Measurements from ENCODE around the gene ITLN1. TPM values are rescaled to one million over a fixed set of nuclear protein-coding genes. Genes with fewer than 3 reads are reported as not detected.
"Not testable (repeated sequence)": the region's sequence is repeated elsewhere in the genome, so short reads cannot be mapped to it uniquely, and the experiment has no call there.

ITLN1 gene
- total RNA-seq, 2 experiments from 2014 or later = not detected

DNA sequence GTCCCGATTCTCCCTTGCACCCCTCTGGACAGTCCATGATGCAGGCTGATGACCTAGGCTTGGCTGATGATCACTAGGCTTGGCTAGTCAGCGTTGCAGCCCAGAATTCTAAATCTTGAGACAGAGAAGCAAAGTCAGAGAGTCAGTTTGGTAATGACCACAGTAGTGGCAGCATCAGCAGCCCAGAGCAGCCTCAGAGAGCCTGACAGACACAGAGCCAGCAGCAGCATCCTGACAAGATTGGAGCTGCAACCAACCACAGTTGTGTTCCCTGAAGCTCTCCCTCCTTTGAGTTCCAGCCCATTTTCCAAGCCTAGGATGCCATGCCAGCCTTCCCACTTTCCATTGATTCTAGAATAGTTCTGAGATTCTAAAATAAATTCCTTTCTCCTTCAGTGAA lies 16.8 kb upstream of the ITLN1 start:
- ChIA-PET POLR2A (no interaction called here), CTCF (no interaction called here)
- no peaks in the 10 kb centered on the region for H3K9me3 Mint-ChIP-seq
- H3K36me3 ChIP-seq (ENCODE audit: insufficient read depth, low read length) = no peaks in the 10 kb centered on the region
- no peaks in the 10 kb centered on the region for H3K4me1 Mint-ChIP-seq (ENCODE audit: low read depth)
- no peak overlapping the region for H3K4me3 Mint-ChIP-seq
- TF ChIP-seq, protein P1, sequence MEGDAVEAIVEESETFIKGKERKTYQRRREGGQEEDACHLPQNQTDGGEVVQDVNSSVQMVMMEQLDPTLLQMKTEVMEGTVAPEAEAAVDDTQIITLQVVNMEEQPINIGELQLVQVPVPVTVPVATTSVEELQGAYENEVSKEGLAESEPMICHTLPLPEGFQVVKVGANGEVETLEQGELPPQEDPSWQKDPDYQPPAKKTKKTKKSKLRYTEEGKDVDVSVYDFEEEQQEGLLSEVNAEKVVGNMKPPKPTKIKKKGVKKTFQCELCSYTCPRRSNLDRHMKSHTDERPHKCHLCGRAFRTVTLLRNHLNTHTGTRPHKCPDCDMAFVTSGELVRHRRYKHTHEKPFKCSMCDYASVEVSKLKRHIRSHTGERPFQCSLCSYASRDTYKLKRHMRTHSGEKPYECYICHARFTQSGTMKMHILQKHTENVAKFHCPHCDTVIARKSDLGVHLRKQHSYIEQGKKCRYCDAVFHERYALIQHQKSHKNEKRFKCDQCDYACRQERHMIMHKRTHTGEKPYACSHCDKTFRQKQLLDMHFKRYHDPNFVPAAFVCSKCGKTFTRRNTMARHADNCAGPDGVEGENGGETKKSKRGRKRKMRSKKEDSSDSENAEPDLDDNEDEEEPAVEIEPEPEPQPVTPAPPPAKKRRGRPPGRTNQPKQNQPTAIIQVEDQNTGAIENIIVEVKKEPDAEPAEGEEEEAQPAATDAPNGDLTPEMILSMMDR (IDR thresholded peaks at IDR 0.05) = no peak
- H3K4me1 ChIP-seq (ENCODE audit: insufficient read depth, low read length) = no peaks in the 10 kb centered on the region
- intact Hi-C loops (cut with DNase I, micrococcal nuclease) = no loop called here
- H3K27me3 Mint-ChIP-seq = no peaks in the 10 kb centered on the region
- H3K27ac ChIP-seq (ENCODE audit: low read depth in 1 of 2, low read length in 2 of 2) = no peak overlapping the region
- H3K27me3 ChIP-seq (ENCODE audit: control insufficient read depth in 1 of 2, insufficient read depth in 2 of 2, low read length in 2 of 2) = no peaks in the 10 kb centered on the region
- DNase-seq (no peak), ATAC-seq (ENCODE audit: poor library complexity) (no peak)
- no peaks in the 10 kb centered on the region for H3K36me3 Mint-ChIP-seq (ENCODE audit: low read depth)
- no peak overlapping the region for H3K27ac Mint-ChIP-seq
- no peaks in the 10 kb centered on the region for H3K9me3 ChIP-seq (ENCODE audit: control insufficient read depth in 1 of 2, insufficient read depth in 1 of 2, low read length in 2 of 2)
- H3K4me3 ChIP-seq (ENCODE audit: low read length) = no peak overlapping the region

- ATAC-seq (ENCODE audit: poor library complexity); H3K9me3 Mint-ChIP-seq; POLR2A ChIA-PET; CTCF ChIA-PET; H3K36me3 Mint-ChIP-seq (ENCODE audit: low read depth); H3K4me3 ChIP-seq (ENCODE audit: low read length); H3K27me3 ChIP-seq (ENCODE audit: control insufficient read depth in 1 of 2, insufficient read depth in 2 of 2, low read length in 2 of 2); H3K4me1 ChIP-seq (ENCODE audit: insufficient read depth, low read length); H3K4me3 Mint-ChIP-seq; intact Hi-C loops (cut with DNase I, micrococcal nuclease); H3K27me3 Mint-ChIP-seq; H3K4me1 Mint-ChIP-seq (ENCODE audit: low read depth); H3K36me3 ChIP-seq (ENCODE audit: insufficient read depth, low read length); H3K27ac Mint-ChIP-seq; H3K9me3 ChIP-seq (ENCODE audit: control insufficient read depth in 1 of 2, insufficient read depth in 1 of 2, low read length in 2 of 2); DNase-seq; H3K27ac ChIP-seq (ENCODE audit: low read depth in 1 of 2, low read length in 2 of 2): not testable (repeated sequence)
Observed at GRCh38 chr1:160900683-160901082, 15.7 kb upstream of the ITLN1 start.

GRCh38 chr1:160894368-160895135 lies 9.6 kb upstream of the ITLN1 start:
- H3K27me3 ChIP-seq (ENCODE audit: control insufficient read depth in 1 of 2, insufficient read depth in 2 of 2, low read length in 2 of 2); H3K36me3 Mint-ChIP-seq (ENCODE audit: low read depth); ATAC-seq (ENCODE audit: poor library complexity); intact Hi-C loops (cut with DNase I, micrococcal nuclease); H3K9me3 ChIP-seq (ENCODE audit: control insufficient read depth in 1 of 2, insufficient read depth in 1 of 2, low read length in 2 of 2); H3K9me3 Mint-ChIP-seq; POLR2A ChIA-PET; DNase-seq; H3K4me1 ChIP-seq (ENCODE audit: insufficient read depth, low read length); H3K4me3 Mint-ChIP-seq; H3K36me3 ChIP-seq (ENCODE audit: insufficient read depth, low read length); H3K4me1 Mint-ChIP-seq (ENCODE audit: low read depth); H3K4me3 ChIP-seq (ENCODE audit: low read length); H3K27ac Mint-ChIP-seq; H3K27ac ChIP-seq (ENCODE audit: low read depth in 1 of 2, low read length in 2 of 2); CTCF ChIA-PET: not testable (repeated sequence)
- peaks cover 14% of the 10 kb centered on the region for H3K27me3 Mint-ChIP-seq

GRCh38 chr1:160891474-160891873 lies 6.5 kb upstream of the ITLN1 start:
- intact Hi-C loops (cut with DNase I, micrococcal nuclease) = no loop called here
- H3K4me3 Mint-ChIP-seq = no peak overlapping the region

More at GRCh38 chr1:160891474-160891873, 6.5 kb upstream of the ITLN1 start:
- DNase-seq (no peak), ATAC-seq (ENCODE audit: poor library complexity) (no peak)
- ChIA-PET POLR2A (no interaction called here), CTCF (no interaction called here)
- H3K4me1 ChIP-seq (ENCODE audit: insufficient read depth, low read length) = no peaks in the 10 kb centered on the region
- H3K4me3 ChIP-seq (ENCODE audit: low read length) = no peak overlapping the region
- H3K27me3 ChIP-seq (ENCODE audit: control insufficient read depth in 1 of 2, insufficient read depth in 2 of 2, low read length in 2 of 2) = peaks cover 0 to 9% of the 10 kb centered on the region in 2 experiments
- Mint-ChIP-seq H3K27ac (no peak overlapping the region), H3K36me3 (ENCODE audit: low read depth) (no peaks in the 10 kb centered on the region), H3K27me3 (peaks cover 18% of the 10 kb centered on the region), H3K4me1 (ENCODE audit: low read depth) (no peaks in the 10 kb centered on the region), H3K9me3 (no peaks in the 10 kb centered on the region)
- H3K27ac ChIP-seq (ENCODE audit: low read depth in 1 of 2, low read length in 2 of 2) = no peak overlapping the region
- peaks cover 0 to 4% of the 10 kb centered on the region in 2 experiments for H3K9me3 ChIP-seq (ENCODE audit: control insufficient read depth in 1 of 2, insufficient read depth in 1 of 2, low read length in 2 of 2)
- TF ChIP-seq, protein P1 (IDR thresholded peaks at IDR 0.05) = no peak
- no peaks in the 10 kb centered on the region for H3K36me3 ChIP-seq (ENCODE audit: insufficient read depth, low read length)

Data from CD4-positive, alpha-beta T cell (primary cell).